Gastrocnemius medialis (tissue), 4 donors: ENCODE results near the gene PDIA5.

Experiments
- POLR2A ChIP-seq, 2 donors: fragments of 450-650 bp; IDR thresholded peaks; one replicate each; pipeline ENCODE4 v1.6.1; 2017; ENCODE audit warnings: antibody characterized with exemption in 2 of 2, mild to moderate bottlenecking in 2 of 2, moderate library complexity in 2 of 2
- TF ChIP-seq, protein P1 (sequence below), 5 experiments: fragments of 450-650 bp in 3 of 5; fragments of 200-600 bp in 2 of 5; sonication (generic) in 2 of 5; IDR thresholded peaks in 4 of 5; conservative IDR thresholded peaks in 1 of 5; 1 replicate in 4 of 5; 2 replicates in 1 of 5; pipeline ENCODE4 v1.5.1; 2016 to 2019; ENCODE audit warnings: antibody characterized with exemption in 5 of 5, mild to moderate bottlenecking in 3 of 5, moderate library complexity in 3 of 5

DNA sequence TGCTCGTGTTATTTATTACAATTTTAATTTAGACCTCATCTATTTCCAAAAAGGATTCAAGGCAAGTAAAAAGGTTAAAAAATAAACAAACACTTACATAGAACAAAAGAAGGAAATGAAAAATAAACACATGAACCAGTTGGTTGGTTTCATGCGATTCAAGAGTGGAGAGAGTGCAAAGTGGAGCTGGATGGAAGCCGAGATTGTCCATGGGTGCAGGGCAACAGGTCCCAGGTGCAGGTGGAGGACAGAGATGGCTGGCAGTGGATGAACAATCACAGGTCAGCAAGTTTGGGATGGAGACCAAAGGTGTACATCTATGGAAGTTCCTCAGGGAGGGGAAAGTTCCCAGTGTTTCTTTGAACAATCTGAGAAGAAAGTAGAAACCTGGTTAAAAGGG is 27.6 kb upstream of the PDIA5 start:
- TF ChIP-seq, protein P1, sequence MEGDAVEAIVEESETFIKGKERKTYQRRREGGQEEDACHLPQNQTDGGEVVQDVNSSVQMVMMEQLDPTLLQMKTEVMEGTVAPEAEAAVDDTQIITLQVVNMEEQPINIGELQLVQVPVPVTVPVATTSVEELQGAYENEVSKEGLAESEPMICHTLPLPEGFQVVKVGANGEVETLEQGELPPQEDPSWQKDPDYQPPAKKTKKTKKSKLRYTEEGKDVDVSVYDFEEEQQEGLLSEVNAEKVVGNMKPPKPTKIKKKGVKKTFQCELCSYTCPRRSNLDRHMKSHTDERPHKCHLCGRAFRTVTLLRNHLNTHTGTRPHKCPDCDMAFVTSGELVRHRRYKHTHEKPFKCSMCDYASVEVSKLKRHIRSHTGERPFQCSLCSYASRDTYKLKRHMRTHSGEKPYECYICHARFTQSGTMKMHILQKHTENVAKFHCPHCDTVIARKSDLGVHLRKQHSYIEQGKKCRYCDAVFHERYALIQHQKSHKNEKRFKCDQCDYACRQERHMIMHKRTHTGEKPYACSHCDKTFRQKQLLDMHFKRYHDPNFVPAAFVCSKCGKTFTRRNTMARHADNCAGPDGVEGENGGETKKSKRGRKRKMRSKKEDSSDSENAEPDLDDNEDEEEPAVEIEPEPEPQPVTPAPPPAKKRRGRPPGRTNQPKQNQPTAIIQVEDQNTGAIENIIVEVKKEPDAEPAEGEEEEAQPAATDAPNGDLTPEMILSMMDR (IDR thresholded peaks at IDR 0.05 in 4 of 5, conservative IDR thresholded peaks at IDR 0.05 in 1 of 5): no peak
- TF ChIP-seq POLR2A (IDR thresholded peaks at IDR 0.05): no peak
